ENCODE data around the gene TTLL13.

- TF ChIP-seq CTCF (IDR thresholded peaks at IDR 0.05): no peak
- TF ChIP-seq POLR2A (IDR thresholded peaks at IDR 0.05): no peak
Measured at GRCh38 chr15:90240856-90241255, 8.5 kb upstream of the TTLL13 start.

Measured in lower leg skin (tissue), 3 donors.